ENCODE data around the gene IGFBP2.
"Not testable (repeated sequence)": the region's sequence is repeated elsewhere in the genome, so short reads cannot be mapped to it uniquely, and the experiment has no call there.

IGFBP2 gene

DNA sequence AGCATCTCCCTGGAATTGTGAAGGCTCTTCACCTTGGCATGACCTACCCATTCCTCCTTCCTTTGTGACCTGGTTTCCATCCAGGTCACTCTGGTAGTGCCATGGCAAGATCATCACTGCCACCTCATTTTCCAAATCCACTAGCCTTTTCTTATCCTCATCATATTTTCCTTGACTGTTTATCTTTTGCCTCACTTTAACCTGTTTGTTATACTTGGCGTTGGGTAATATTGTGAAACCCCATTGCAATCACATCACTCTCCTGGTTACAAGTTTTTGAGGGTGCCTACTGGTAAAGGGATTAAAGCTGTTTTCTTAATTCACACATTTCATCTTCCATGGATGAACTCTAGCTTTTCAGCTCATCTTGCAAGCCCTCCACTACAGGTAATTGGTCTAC, 39.1 kb upstream of the IGFBP2 start:
- Histone ChIP-seq H3K4me3 (no peak overlapping the region), H3K9me3 (ENCODE audit: low read depth, low read length) (no peaks in the 10 kb centered on the region), H3K27ac (no peak overlapping the region), H3K36me3 (ENCODE audit: insufficient read depth, low read length) (no peaks in the 10 kb centered on the region), H3K9ac (ENCODE audit: insufficient read length) (no peak overlapping the region)
- no peak for TF ChIP-seq EZH2 (IDR thresholded peaks at IDR 0.05)
- DNase-seq (ENCODE audit: low read depth, low spot score): no peak

DNA sequence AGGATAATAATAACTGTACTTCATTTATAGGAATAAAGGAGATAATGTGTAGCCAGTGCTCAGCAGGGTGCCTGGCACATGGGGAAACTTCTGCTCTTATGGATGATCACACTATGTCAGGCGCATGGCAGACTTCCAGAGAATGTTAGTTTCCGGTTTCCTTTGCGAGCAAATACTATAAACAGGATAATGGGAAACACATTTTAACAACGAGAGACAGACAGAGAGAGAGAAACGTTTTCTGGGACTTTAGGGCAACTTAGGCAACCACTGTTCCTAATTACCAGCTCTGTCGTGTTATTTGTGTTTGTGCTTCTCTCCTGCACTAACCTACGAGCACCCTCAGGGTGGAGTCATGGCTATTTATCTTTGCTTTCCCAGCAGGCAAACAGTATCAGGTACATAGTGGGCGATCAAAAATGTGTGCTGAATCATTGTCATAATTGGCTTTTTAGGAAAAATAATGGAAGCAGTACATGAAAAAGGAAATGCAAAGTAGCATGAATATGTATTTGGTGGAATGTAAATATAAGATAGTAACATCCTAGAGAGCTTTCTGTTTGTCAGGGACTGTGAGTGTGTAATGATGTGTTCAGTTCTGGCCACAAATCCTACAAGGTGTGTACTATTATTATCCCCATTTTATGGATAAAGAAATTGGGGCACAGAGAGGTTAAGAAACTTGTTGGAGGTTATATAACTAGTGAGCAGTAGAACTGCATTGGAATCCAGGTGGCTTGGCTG, 36.8 kb upstream of the IGFBP2 start:
- Histone ChIP-seq H3K27ac (peak overlapping the region; percentile 96), H3K4me3 (peak overlapping the region; percentile 66), H3K9me3 (ENCODE audit: low read depth, low read length) (no peaks in the 10 kb centered on the region), H3K9ac (ENCODE audit: insufficient read length) (no peak overlapping the region), H3K36me3 (ENCODE audit: insufficient read depth, low read length) (no peaks in the 10 kb centered on the region)
- TF ChIP-seq POLR2AphosphoS5 (IDR thresholded peaks at IDR 0.05; ENCODE audit: borderline replicate concordance, low read depth, low read length): peak; percentile 76; the same call in 1 of the 2 replicates
- no peak for TF ChIP-seq EZH2 (IDR thresholded peaks at IDR 0.05)
- TF ChIP-seq FOXP2 (optimal IDR thresholded peaks at IDR 0.05; ENCODE audit: control extremely low read depth, extremely low read length, insufficient read depth): peak; percentile 99
- peak; percentile 100 for DNase-seq (ENCODE audit: low read depth, low spot score)

- peak overlapping the region; percentile 96 for H3K27ac ChIP-seq
Observed at GRCh38 chr2:216596980-216597509, 36.2 kb upstream of the IGFBP2 start.

GRCh38 chr2:216597825-216598224, 35.4 kb upstream of the IGFBP2 start:
- H3K27ac ChIP-seq: peak overlapping the region; percentile 96
- peak overlapping the region; percentile 66 for H3K4me3 ChIP-seq
- H3K9me3 ChIP-seq (ENCODE audit: low read depth, low read length); H3K9ac ChIP-seq (ENCODE audit: insufficient read length); H3K36me3 ChIP-seq (ENCODE audit: insufficient read depth, low read length); DNase-seq (ENCODE audit: low read depth, low spot score): not testable (repeated sequence)

More at GRCh38 chr2:216596980-216597509, 36.2 kb upstream of the IGFBP2 start:
- TF ChIP-seq FOXP2 (optimal IDR thresholded peaks at IDR 0.05; ENCODE audit: control extremely low read depth, extremely low read length, insufficient read depth) (no peak), POLR2AphosphoS5 (IDR thresholded peaks at IDR 0.05; ENCODE audit: borderline replicate concordance, low read depth, low read length) (peak; percentile 13; the same call in 1 of the 2 replicates)
- no peak overlapping the region for H3K9ac ChIP-seq (ENCODE audit: insufficient read length)
- no peaks in the 10 kb centered on the region for H3K9me3 ChIP-seq (ENCODE audit: low read depth, low read length)
- peak overlapping the region; percentile 66 for H3K4me3 ChIP-seq
- peak; percentile 64 for DNase-seq (ENCODE audit: low read depth, low spot score)
- no peaks in the 10 kb centered on the region for H3K36me3 ChIP-seq (ENCODE audit: insufficient read depth, low read length)

DNA sequence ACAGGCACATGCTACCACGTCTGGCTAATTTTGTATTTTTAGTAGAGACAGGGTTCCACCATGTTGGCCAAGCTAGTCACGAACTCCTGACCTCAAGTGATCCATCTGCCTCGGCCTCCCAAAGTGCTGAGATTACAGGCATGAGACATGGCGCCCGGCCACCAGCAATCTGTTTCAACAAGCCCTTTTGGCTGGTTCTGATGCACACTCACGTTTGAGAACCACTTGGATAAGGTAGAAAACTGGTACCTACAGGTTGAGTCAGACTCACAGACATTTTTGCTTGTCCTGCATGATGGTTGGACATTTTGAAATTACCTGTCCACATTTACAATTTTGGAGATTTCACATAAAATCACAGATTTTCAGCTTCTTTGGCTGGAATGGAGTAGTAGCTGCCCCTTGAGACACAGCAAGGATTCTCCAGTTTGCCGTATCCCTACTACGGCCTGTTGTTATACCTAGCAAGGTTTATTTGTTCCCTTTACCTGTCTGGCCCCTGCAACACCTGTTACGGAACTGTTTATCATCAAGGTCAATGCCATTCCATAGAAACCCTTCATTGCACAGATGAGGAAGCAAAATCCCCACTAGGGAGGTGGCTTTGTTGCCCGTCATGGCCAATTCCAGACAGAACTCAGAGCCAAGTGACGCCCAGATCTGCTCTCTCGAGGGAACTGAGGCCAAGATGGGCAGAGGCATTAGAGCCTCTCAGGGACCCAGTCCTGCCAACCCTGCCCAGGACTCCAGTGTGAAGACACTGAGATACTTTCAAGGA, 31.4 kb upstream of the IGFBP2 start:
- no peak for DNase-seq (ENCODE audit: low read depth, low spot score)
- H3K9ac ChIP-seq (ENCODE audit: insufficient read length): no peak overlapping the region
- TF ChIP-seq POLR2AphosphoS5 (IDR thresholded peaks at IDR 0.05; ENCODE audit: borderline replicate concordance, low read depth, low read length): no peak
- TF ChIP-seq FOXP2 (optimal IDR thresholded peaks at IDR 0.05; ENCODE audit: control extremely low read depth, extremely low read length, insufficient read depth): no peak
- TF ChIP-seq EZH2 (IDR thresholded peaks at IDR 0.05): no peak
- H3K27ac ChIP-seq: no peak overlapping the region
- H3K9me3 ChIP-seq (ENCODE audit: low read depth, low read length): no peaks in the 10 kb centered on the region
- no peak overlapping the region for H3K4me3 ChIP-seq
- no peaks in the 10 kb centered on the region for H3K36me3 ChIP-seq (ENCODE audit: insufficient read depth, low read length)

GRCh38 chr2:216603010-216603883, 30.0 kb upstream of the IGFBP2 start:
- Histone ChIP-seq H3K36me3 (ENCODE audit: insufficient read depth, low read length) (no peaks in the 10 kb centered on the region), H3K9ac (ENCODE audit: insufficient read length) (no peak overlapping the region), H3K27ac (no peak overlapping the region), H3K9me3 (ENCODE audit: low read depth, low read length) (no peaks in the 10 kb centered on the region), H3K4me3 (no peak overlapping the region)
- TF ChIP-seq EZH2 (IDR thresholded peaks at IDR 0.05): no peak
- no peak for TF ChIP-seq POLR2AphosphoS5 (IDR thresholded peaks at IDR 0.05; ENCODE audit: borderline replicate concordance, low read depth, low read length)
- TF ChIP-seq FOXP2 (optimal IDR thresholded peaks at IDR 0.05; ENCODE audit: control extremely low read depth, extremely low read length, insufficient read depth): no peak
- DNase-seq (ENCODE audit: low read depth, low spot score): no peak

DNA sequence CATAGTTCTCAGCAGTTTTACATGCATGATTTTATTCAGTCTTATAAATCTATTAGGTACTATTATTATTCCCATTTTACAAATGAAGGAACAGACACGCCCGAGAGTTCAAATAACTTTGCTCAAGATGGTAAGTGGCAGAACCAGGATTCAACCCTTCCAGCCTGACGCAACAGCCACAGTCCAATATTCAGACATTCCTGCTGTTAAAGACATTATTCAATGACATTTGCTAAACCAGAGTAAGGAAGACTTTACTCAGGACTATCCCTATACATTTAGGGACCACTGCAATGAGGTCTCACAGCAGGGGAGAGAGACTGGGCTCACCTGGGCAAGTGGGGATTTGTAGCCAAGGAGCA, 29.4 kb upstream of the IGFBP2 start:
- TF ChIP-seq EZH2 (IDR thresholded peaks at IDR 0.05) (no peak), POLR2AphosphoS5 (IDR thresholded peaks at IDR 0.05; ENCODE audit: borderline replicate concordance, low read depth, low read length) (no peak), FOXP2 (optimal IDR thresholded peaks at IDR 0.05; ENCODE audit: control extremely low read depth, extremely low read length, insufficient read depth) (no peak)
- Histone ChIP-seq H3K9ac (ENCODE audit: insufficient read length) (no peak overlapping the region), H3K9me3 (ENCODE audit: low read depth, low read length) (no peaks in the 10 kb centered on the region), H3K4me3 (no peak overlapping the region), H3K27ac (no peak overlapping the region), H3K36me3 (ENCODE audit: insufficient read depth, low read length) (no peaks in the 10 kb centered on the region)
- no peak for DNase-seq (ENCODE audit: low read depth, low spot score)

- TF ChIP-seq POLR2AphosphoS5 (IDR thresholded peaks at IDR 0.05; ENCODE audit: borderline replicate concordance, low read depth, low read length) (no peak), EZH2 (IDR thresholded peaks at IDR 0.05) (no peak), FOXP2 (optimal IDR thresholded peaks at IDR 0.05; ENCODE audit: control extremely low read depth, extremely low read length, insufficient read depth) (no peak)
- no peak overlapping the region for H3K27ac ChIP-seq
- H3K9me3 ChIP-seq (ENCODE audit: low read depth, low read length): no peaks in the 10 kb centered on the region
- no peak for DNase-seq (ENCODE audit: low read depth, low spot score)
- H3K36me3 ChIP-seq (ENCODE audit: insufficient read depth, low read length): no peaks in the 10 kb centered on the region
- H3K4me3 ChIP-seq: no peak overlapping the region
- H3K9ac ChIP-seq (ENCODE audit: insufficient read length): no peak overlapping the region
Observed at GRCh38 chr2:216604458-216604857, 28.8 kb upstream of the IGFBP2 start.

Data from SK-N-MC (cell line).